ENCODE data around the gene RNF224. TPM values are rescaled to one million over a fixed set of nuclear protein-coding genes. Genes with fewer than 3 reads are reported as not detected.

Gene RNF224
- total and polyA plus RNA-seq, 2 of the 13 experiments (the other 11 are each of a cell fraction or from before 2014, with no cell fraction given): 0.09 TPM; not detected in 1

- TF ChIP-seq UBTF (CRISPR knock-in tag; IDR thresholded peaks at IDR 0.05) (no peak), KDM1A (CRISPR knock-in tag; IDR thresholded peaks at IDR 0.05) (no peak), ZNF503 (CRISPR knock-in tag; IDR thresholded peaks at IDR 0.05) (no peak), FOXC1 (CRISPR knock-in tag; IDR thresholded peaks at IDR 0.05; ENCODE audit: borderline replicate concordance) (no peak; the same call in 1 of the 2 replicates), GLMP (CRISPR knock-in tag; IDR thresholded peaks at IDR 0.05; ENCODE audit: borderline replicate concordance) (no peak), NRL (CRISPR knock-in tag; IDR thresholded peaks at IDR 0.05; ENCODE audit: borderline replicate concordance) (peak; percentile 36; the same call in 1 of the 2 replicates), ZNF207 (IDR thresholded peaks at IDR 0.05; ENCODE audit: borderline replicate concordance) (no peak), ZNF580 (CRISPR knock-in tag; IDR thresholded peaks at IDR 0.05; ENCODE audit: borderline replicate concordance, low read depth) (no peak), KMT2B (CRISPR knock-in tag; IDR thresholded peaks at IDR 0.05) (no peak), ZNF710 (CRISPR knock-in tag; IDR thresholded peaks at IDR 0.05; ENCODE audit: borderline replicate concordance) (no peak; the same call in 1 of the 2 replicates), ZNF577 (CRISPR knock-in tag; IDR thresholded peaks at IDR 0.05; ENCODE audit: borderline replicate concordance, low read depth) (no peak), BORCS8-MEF2B (CRISPR knock-in tag; IDR thresholded peaks at IDR 0.05) (no peak), TBP (CRISPR knock-in tag; IDR thresholded peaks at IDR 0.05) (no peak), NBN (conservative IDR thresholded peaks at IDR 0.05) (no peak), NFAT5 (CRISPR knock-in tag; IDR thresholded peaks at IDR 0.05) (no peak)
Measured at GRCh38 chr9:137254624-137255447, 27.5 kb downstream of the RNF224 start, which contains the start of gene NELFB (continued).
